Panc1 (cell line): Measurements from ENCODE around the gene FAM13A.

Experiments used
- CTCF ChIP-seq: fragments of 450-650 bp; IDR thresholded peaks from 2 replicates; pipeline ENCODE4 v1.5.1; 2017; ENCODE audit warnings: mild to moderate bottlenecking
- POLR2AphosphoS5 ChIP-seq: IDR thresholded peaks from 2 replicates; pipeline ENCODE4 v1.6.1; 2012; ENCODE audit warnings: mild to moderate bottlenecking, low read depth, low read length, moderate library complexity
- SIN3A ChIP-seq: IDR thresholded peaks from 2 replicates; pipeline ENCODE4 v1.6.1; 2012; ENCODE audit warnings: low read depth, mild to moderate bottlenecking, low read length, moderate library complexity, borderline replicate concordance; ENCODE audit not compliant: insufficient read depth

- no peak for TF ChIP-seq CTCF
- no peak for TF ChIP-seq POLR2AphosphoS5
- TF ChIP-seq SIN3A, result no peak
These were observed 295.6 kb downstream of the FAM13A start for GRCh38 chr4:88761342-88761741.
